Endothelial cell (in vitro differentiated cells): Measurements from ENCODE around the gene SHOC1. TPM values are rescaled to one million over a fixed set of nuclear protein-coding genes. Genes with fewer than 3 reads are reported as not detected.

ENCODE experiments used
- DNase-seq: peaks from one replicate; pipeline ENCODE4 v3.0.0; 2021; ENCODE audit warnings: low spot score
- H3K27ac Mint-ChIP-seq: one replicate; pipeline ENCODE4 v1.8.0; 2021; ENCODE audit warnings: mixed read lengths, inconsistent platforms; ENCODE audit not compliant: unreplicated experiment
- H3K27me3 Mint-ChIP-seq: one replicate; pipeline ENCODE4 v1.8.0; 2021; ENCODE audit warnings: mild to moderate bottlenecking, moderate library complexity, mixed read lengths, inconsistent platforms; ENCODE audit not compliant: unreplicated experiment
- H3K36me3 Mint-ChIP-seq: one replicate; pipeline ENCODE4 v1.8.0; 2021; ENCODE audit warnings: mild to moderate bottlenecking, low read depth, mixed read lengths, inconsistent platforms; ENCODE audit not compliant: unreplicated experiment
- H3K4me1 Mint-ChIP-seq: one replicate; pipeline ENCODE4 v1.8.0; 2021; ENCODE audit warnings: mild to moderate bottlenecking, mixed read lengths, inconsistent platforms; ENCODE audit not compliant: unreplicated experiment
- H3K4me3 Mint-ChIP-seq: one replicate; pipeline ENCODE4 v1.8.0; 2021; ENCODE audit warnings: mild to moderate bottlenecking, mixed read lengths, inconsistent platforms; ENCODE audit not compliant: unreplicated experiment
- H3K9me3 Mint-ChIP-seq: one replicate; pipeline ENCODE4 v1.8.0; 2021; ENCODE audit warnings: mixed read lengths, inconsistent platforms; ENCODE audit not compliant: unreplicated experiment
- total RNA-seq: library from RNA; stranded (reverse); fragmentation: NEBNext Ultra II Directional; extraction: Animal tissue kit (Norgen Biotek cat#: 25700); gene quantifications from one replicate; pipeline ENCODE4 v1.2.1, GENCODE V29; 2021; ENCODE audit not compliant: unreplicated experiment
- TF ChIP-seq, protein P1 (sequence below): fragments of 200-600 bp; sonication (generic); IDR thresholded peaks from one replicate; pipeline ENCODE4 v1.5.0; 2021; ENCODE audit warnings: antibody characterized with exemption; ENCODE audit not compliant: unreplicated experiment

Gene SHOC1
- total RNA-seq, 1 donor from 2014 or later: not detected

- TF ChIP-seq, protein P1, sequence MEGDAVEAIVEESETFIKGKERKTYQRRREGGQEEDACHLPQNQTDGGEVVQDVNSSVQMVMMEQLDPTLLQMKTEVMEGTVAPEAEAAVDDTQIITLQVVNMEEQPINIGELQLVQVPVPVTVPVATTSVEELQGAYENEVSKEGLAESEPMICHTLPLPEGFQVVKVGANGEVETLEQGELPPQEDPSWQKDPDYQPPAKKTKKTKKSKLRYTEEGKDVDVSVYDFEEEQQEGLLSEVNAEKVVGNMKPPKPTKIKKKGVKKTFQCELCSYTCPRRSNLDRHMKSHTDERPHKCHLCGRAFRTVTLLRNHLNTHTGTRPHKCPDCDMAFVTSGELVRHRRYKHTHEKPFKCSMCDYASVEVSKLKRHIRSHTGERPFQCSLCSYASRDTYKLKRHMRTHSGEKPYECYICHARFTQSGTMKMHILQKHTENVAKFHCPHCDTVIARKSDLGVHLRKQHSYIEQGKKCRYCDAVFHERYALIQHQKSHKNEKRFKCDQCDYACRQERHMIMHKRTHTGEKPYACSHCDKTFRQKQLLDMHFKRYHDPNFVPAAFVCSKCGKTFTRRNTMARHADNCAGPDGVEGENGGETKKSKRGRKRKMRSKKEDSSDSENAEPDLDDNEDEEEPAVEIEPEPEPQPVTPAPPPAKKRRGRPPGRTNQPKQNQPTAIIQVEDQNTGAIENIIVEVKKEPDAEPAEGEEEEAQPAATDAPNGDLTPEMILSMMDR: no peak
- Mint-ChIP-seq H3K9me3 (no peaks in the 10 kb centered on the region), H3K36me3 (no peaks in the 10 kb centered on the region), H3K27me3 (peaks cover 2% of the 10 kb centered on the region), H3K4me3 (no peak overlapping the region), H3K27ac (no peak overlapping the region), H3K4me1 (peaks cover 19% of the 10 kb centered on the region)
- no peak for DNase-seq
Measured at GRCh38 chr9:111839387-111839786, 44.6 kb upstream of the SHOC1 start.

DNA sequence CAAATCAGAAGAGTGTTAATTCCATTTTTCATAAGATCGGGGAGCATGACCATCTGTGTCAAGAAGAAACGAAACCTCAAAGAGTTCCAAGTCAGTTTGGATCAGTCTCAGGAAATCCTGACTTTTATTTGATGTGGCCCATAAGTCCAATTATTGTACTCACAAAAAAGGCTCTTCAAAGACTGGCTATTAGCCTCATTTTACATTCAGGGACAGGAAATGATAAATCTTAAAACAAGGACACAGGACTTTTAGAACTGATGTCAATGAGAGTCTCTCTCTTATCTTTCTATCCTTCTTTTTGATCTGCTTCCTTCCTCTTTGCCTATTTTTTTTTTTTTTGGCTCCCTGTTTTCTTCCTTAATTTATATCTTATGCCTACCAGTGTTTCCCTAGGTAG, 43.7 kb upstream of the SHOC1 start:
- Mint-ChIP-seq H3K4me1 (peaks cover 19% of the 10 kb centered on the region), H3K27me3 (peaks cover 2% of the 10 kb centered on the region), H3K27ac (peak overlapping the region; percentile 27), H3K4me3 (no peak overlapping the region), H3K36me3 (no peaks in the 10 kb centered on the region), H3K9me3 (no peaks in the 10 kb centered on the region)
- TF ChIP-seq, protein P1: no peak
- DNase-seq: no peak

- Mint-ChIP-seq H3K4me1 (peaks cover 19% of the 10 kb centered on the region), H3K9me3 (no peaks in the 10 kb centered on the region), H3K27ac (no peak overlapping the region), H3K36me3 (no peaks in the 10 kb centered on the region), H3K4me3 (no peak overlapping the region), H3K27me3 (peaks cover 2% of the 10 kb centered on the region)
- TF ChIP-seq, protein P1: no peak
- no peak for DNase-seq
Measured at GRCh38 chr9:111836311-111836710, 41.6 kb upstream of the SHOC1 start.

GRCh38 chr9:111833941-111834340, 39.2 kb upstream of the SHOC1 start:
- Mint-ChIP-seq H3K4me3 (no peak overlapping the region), H3K27ac (no peak overlapping the region), H3K36me3 (no peaks in the 10 kb centered on the region), H3K4me1 (peaks cover 15% of the 10 kb centered on the region), H3K27me3 (peaks cover 2% of the 10 kb centered on the region), H3K9me3 (no peaks in the 10 kb centered on the region)
- no peak for DNase-seq
- TF ChIP-seq, protein P1: no peak

DNA sequence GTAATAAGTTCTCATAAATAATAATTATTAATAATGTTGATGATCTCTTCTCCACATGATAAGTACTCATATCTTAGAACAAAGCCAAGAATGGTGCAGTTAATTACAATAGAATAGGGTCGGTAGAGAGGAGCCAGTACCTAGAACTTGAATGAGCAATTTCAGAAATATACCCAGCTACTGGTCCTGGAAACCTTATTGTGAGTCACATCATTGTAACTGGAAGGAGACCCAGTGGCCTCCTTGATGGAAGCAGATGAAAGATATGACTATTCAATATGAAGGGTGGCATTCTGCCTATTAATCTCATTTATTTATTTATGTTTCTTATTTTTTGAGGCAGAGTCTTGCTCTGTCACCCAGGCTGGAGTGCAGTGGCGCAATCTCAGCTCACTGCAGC, 37.7 kb upstream of the SHOC1 start:
- no peak overlapping the region for H3K27ac Mint-ChIP-seq
- no peak overlapping the region for H3K4me3 Mint-ChIP-seq
- peaks cover 2% of the 10 kb centered on the region for H3K27me3 Mint-ChIP-seq
- no peaks in the 10 kb centered on the region for H3K9me3 Mint-ChIP-seq
- DNase-seq: no peak
- no peaks in the 10 kb centered on the region for H3K36me3 Mint-ChIP-seq
- H3K4me1 Mint-ChIP-seq: peaks cover 2% of the 10 kb centered on the region
- TF ChIP-seq, protein P1: no peak
